Nephron progenitor cell (in vitro differentiated cells): ENCODE results near the gene C1QTNF12.

ENCODE experiments used
- DNase-seq: peaks from one replicate; pipeline ENCODE4 v3.0.0; 2021
- H3K27ac Mint-ChIP-seq: 2 replicates; pipeline ENCODE4 v1.8.0; 2021; ENCODE audit warnings: mild to moderate bottlenecking, moderate library complexity, mixed read lengths
- H3K27me3 Mint-ChIP-seq: 2 replicates; pipeline ENCODE4 v1.8.0; 2021; ENCODE audit warnings: mild to moderate bottlenecking, low read depth, mixed read lengths; ENCODE audit not compliant: poor library complexity
- H3K36me3 Mint-ChIP-seq: 2 replicates; pipeline ENCODE4 v1.8.0; 2021; ENCODE audit warnings: low read depth, mixed read lengths
- H3K4me1 Mint-ChIP-seq: 2 replicates; pipeline ENCODE4 v1.8.0; 2021; ENCODE audit warnings: mixed read lengths
- H3K4me3 Mint-ChIP-seq: 2 replicates; pipeline ENCODE4 v1.8.0; 2021; ENCODE audit warnings: mild to moderate bottlenecking, moderate library complexity, mixed read lengths
- H3K9me3 Mint-ChIP-seq: 2 replicates; pipeline ENCODE4 v1.8.0; 2021; ENCODE audit warnings: mild to moderate bottlenecking, moderate library complexity, mixed read lengths
- CTCF ChIP-seq: fragments of 200-600 bp; sonication (generic); IDR thresholded peaks from 2 replicates; pipeline ENCODE4 v1.5.0; 2021; ENCODE audit warnings: antibody characterized with exemption

The C1QTNF12 gene

GRCh38 chr1:1223321-1223720 is 23.2 kb downstream of the C1QTNF12 start:
- DNase-seq: no peak
- Mint-ChIP-seq H3K27ac (peak overlapping the region; percentile 85), H3K27me3 (peaks cover 2% of the 10 kb centered on the region), H3K9me3 (no peaks in the 10 kb centered on the region), H3K4me1 (no peaks in the 10 kb centered on the region), H3K36me3 (peaks cover 23% of the 10 kb centered on the region), H3K4me3 (no peak overlapping the region)
- no peak for TF ChIP-seq CTCF

- H3K9me3 Mint-ChIP-seq: no peaks in the 10 kb centered on the region
These were observed 23.8 kb downstream of the C1QTNF12 start for GRCh38 chr1:1222575-1223225.

GRCh38 chr1:1221887-1222574 is 24.5 kb downstream of the C1QTNF12 start:
- TF ChIP-seq CTCF: no peak

More at GRCh38 chr1:1222575-1223225, 23.8 kb downstream of the C1QTNF12 start:
- Mint-ChIP-seq H3K27ac (no peak overlapping the region), H3K36me3 (peaks cover 23% of the 10 kb centered on the region), H3K27me3 (peaks cover 2% of the 10 kb centered on the region), H3K4me1 (no peaks in the 10 kb centered on the region), H3K4me3 (no peak overlapping the region)
- no peak for TF ChIP-seq CTCF
- no peak for DNase-seq

GRCh38 chr1:1220197-1220596 is 26.3 kb downstream of the C1QTNF12 start:
- no peaks in the 10 kb centered on the region for H3K9me3 Mint-ChIP-seq
- H3K36me3 Mint-ChIP-seq: peaks cover 19% of the 10 kb centered on the region

More at GRCh38 chr1:1221887-1222574, 24.5 kb downstream of the C1QTNF12 start:
- Mint-ChIP-seq H3K4me3 (no peak overlapping the region), H3K9me3 (no peaks in the 10 kb centered on the region), H3K27me3 (peaks cover 2% of the 10 kb centered on the region), H3K4me1 (no peaks in the 10 kb centered on the region), H3K27ac (peak overlapping the region; percentile 25), H3K36me3 (peaks cover 23% of the 10 kb centered on the region)
- DNase-seq: no peak

GRCh38 chr1:1219341-1219740 is 27.2 kb downstream of the C1QTNF12 start:
- Mint-ChIP-seq H3K4me3 (no peak overlapping the region), H3K27ac (no peak overlapping the region), H3K27me3 (no peaks in the 10 kb centered on the region), H3K4me1 (no peaks in the 10 kb centered on the region), H3K9me3 (no peaks in the 10 kb centered on the region), H3K36me3 (peaks cover 14% of the 10 kb centered on the region)
- TF ChIP-seq CTCF: no peak
- no peak for DNase-seq

More at GRCh38 chr1:1220197-1220596, 26.3 kb downstream of the C1QTNF12 start:
- Mint-ChIP-seq H3K27me3 (no peaks in the 10 kb centered on the region), H3K4me1 (no peaks in the 10 kb centered on the region), H3K27ac (no peak overlapping the region), H3K4me3 (no peak overlapping the region)
- TF ChIP-seq CTCF: no peak
- no peak for DNase-seq
